GM12865 (cell line): Measurements from ENCODE around the gene STX8.

Experiments
- DNase-seq: peaks from one replicate; pipeline ENCODE4 v3.0.0; 2010; ENCODE audit warnings: low read depth
- H3K4me3 ChIP-seq: 2 replicates; pipeline ENCODE4 v1.5.1; 2011; ENCODE audit warnings: mild to moderate bottlenecking, low read depth, low read length, control low read depth
- TF ChIP-seq, protein P1 (sequence below): IDR thresholded peaks from 2 replicates; pipeline ENCODE4 v1.5.1; 2011; ENCODE audit warnings: low read length, control low read depth, low read depth, inconsistent platforms; ENCODE audit not compliant: insufficient read depth; ENCODE audit errors: missing control alignments

STX8 gene

DNA sequence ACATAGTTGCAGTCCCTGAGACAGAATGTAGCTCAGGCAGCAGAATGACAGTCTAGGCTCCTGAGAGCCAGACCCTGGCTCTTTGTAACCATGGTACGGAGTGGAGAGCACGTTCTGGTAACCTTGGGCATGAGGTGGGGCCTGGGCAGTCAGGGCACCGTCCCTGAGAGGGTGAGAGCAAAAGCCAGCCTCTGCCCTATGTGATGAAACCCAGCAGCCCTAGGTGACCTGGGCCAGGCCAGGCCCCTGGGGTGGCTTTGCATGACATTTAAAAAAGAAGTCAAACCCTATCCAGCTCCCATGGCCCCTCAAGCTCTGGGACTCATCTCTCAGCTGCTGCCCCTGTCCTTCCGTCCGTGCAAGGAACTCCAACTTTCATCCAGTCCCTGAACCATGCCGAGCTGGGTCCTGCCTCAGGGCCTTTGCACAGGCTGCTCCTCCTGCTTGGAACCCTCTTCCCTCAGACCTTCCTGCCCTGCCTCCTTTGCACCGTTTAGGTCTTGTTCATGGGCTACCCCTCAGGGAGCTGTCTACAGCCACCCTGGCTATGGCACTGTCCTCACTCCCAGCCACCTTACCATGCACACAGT lies 365.7 kb downstream of the STX8 start:
- TF ChIP-seq, protein P1, sequence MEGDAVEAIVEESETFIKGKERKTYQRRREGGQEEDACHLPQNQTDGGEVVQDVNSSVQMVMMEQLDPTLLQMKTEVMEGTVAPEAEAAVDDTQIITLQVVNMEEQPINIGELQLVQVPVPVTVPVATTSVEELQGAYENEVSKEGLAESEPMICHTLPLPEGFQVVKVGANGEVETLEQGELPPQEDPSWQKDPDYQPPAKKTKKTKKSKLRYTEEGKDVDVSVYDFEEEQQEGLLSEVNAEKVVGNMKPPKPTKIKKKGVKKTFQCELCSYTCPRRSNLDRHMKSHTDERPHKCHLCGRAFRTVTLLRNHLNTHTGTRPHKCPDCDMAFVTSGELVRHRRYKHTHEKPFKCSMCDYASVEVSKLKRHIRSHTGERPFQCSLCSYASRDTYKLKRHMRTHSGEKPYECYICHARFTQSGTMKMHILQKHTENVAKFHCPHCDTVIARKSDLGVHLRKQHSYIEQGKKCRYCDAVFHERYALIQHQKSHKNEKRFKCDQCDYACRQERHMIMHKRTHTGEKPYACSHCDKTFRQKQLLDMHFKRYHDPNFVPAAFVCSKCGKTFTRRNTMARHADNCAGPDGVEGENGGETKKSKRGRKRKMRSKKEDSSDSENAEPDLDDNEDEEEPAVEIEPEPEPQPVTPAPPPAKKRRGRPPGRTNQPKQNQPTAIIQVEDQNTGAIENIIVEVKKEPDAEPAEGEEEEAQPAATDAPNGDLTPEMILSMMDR: no peak
- DNase-seq: no peak

DNA sequence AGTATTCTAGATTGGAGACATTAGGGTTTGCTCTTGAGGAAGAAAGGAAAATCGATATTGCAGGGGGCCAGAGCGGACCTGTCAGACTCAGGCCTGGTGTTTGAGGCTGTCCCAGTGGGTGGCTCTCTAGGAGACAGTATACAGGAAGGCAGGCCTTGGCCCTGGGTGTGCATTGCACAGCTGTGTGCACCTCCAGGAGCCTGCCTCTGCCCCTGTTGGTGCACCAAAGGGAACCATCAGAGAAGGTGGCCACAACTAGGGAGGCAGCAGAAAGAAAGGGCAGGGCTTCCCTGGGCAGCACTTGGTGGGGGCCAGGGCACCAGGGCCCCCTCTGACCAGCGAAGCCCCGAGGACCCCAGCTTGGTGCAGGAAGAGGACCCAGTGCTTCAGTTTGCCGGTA lies 366.3 kb downstream of the STX8 start:
- DNase-seq: no peak
- TF ChIP-seq, protein P1: no peak
- no peak overlapping the region for H3K4me3 ChIP-seq

More for the DNA sequence above, 365.7 kb downstream of the STX8 start:
- no peak overlapping the region for H3K4me3 ChIP-seq

DNA sequence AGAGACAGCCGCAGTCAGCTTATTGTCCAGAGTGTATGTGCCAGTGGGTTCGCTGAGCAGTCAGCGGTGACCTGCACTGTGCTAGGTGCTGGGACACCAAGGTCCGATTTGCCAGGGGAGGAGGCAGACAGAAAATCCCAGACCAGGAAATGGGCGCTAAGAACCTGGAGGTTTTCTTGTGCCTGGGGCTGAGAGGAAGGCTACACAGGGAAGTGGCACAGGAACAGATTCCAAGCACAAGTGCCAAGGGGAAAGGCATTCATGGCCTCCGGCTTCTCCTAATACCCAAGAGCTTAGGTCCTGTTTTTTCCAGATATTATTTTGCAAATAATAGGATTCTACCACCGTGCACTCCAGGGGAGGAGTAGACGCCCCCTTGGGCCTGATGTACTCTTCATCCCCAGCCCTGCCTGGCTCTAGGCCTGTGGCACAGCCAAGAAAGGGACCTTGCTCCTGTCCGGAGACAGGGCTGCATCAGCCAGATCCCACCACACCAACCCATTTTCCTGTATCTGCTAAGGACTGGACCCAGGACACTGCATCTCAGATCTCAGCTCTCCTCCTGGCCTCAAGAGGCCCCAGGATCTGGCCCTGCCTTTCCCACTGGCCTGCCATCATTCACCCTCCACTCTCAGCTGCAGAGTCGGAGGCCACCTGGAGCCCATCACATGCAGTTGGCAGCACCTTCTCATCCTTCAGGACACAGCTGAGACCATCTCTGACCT lies 367.1 kb downstream of the STX8 start:
- TF ChIP-seq, protein P1: no peak
- no peak for DNase-seq
- no peak overlapping the region for H3K4me3 ChIP-seq

DNA sequence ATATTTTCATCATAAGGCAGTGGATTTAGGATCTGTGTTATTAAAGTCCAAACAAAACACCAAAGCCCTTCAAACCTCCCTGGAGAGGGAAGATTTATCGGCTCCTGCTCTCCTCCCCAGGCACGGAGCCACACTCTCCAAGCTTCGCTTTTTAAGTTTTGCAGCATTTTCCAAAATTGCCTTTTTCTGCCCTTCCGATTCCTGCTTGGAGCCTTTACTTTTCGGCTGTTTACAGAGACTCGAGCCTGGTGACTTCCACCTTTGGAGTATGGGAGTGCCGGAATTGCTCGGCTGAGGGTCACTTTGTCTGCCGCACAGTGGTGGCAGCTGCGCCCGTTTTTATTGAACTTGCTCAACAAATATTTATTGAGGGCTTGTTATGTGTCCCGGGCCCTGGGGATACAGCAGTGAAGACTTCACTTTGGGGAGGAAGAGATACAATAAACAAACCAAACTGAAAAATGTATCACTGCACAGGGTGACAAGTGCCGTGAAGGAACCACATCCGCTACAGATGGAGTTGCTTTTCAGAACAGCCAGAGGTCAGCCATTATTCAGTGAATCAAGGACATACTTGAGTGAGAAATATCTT lies 368.8 kb downstream of the STX8 start:
- H3K4me3 ChIP-seq: no peak overlapping the region
- TF ChIP-seq, protein P1: no peak
- DNase-seq: no peak

DNA sequence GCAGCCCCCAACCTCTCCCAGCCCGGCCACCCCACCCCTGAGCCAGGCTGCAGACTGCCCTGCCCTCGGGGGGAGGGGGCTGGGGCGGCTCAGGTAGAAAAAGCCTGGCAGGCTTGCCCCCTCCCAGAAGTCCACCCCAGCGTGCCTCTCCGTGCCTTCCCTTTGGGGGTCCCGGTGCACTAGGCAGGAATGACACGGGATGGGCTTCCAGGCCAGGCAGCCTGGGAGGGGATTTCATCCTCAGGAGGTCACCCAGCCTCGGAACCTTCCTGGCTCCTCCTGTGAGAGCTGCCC lies 369.3 kb downstream of the STX8 start:
- DNase-seq: no peak
- H3K4me3 ChIP-seq: no peak overlapping the region
- TF ChIP-seq, protein P1: no peak

DNA sequence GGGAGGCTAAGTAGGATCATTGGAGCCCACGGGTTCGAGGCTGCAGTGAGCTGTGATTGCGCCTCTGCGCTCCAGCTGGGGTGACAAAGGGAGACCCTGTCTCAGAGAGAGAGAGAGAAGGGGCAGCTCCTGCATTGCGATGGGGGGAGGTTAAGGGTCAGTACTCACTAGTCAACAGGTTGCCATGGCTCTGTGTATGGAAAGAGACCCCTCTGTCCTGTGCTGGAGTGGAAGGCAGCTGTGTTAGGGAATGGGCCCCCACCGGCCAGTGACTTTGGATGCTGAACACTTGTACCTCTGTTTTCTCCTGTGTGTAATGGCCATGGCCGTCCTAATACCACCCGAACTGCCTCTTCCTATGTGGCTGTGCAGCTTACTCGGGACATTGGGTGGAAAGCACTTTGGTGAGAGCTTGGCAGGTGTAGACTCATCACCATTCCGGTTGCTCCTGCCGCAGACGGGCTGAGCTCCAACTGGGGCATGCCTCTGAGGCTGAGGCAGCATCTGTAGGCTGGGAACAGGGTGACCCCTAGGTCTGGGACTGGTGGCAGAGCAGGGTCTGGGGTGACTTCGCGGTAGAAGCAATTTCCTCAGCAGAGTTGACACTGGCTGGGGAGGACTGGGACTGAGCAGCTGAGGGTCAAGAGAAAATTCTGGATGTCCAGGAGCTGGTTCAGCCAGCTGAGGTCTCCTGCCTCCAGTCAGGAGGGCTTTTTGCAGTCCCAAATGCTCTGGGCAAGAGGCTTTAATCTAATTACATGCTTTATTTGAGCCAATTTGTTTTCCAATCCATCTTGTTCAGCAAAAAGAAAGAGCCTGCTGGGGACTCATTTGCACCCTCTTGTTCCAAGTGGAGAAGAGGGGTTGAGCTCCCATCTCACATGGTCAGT lies 369.9 kb downstream of the STX8 start:
- H3K4me3 ChIP-seq: no peak overlapping the region
- TF ChIP-seq, protein P1: no peak
- no peak for DNase-seq
